Psoas muscle (tissue), 8 donors: Measurements from ENCODE around the gene IFT122. TPM values are rescaled to one million over a fixed set of nuclear protein-coding genes. Genes with fewer than 3 reads are reported as not detected.
A peak's percentile ranks its signal among the peaks of the same experiment; 100 is the strongest.
"Not testable (repeated sequence)": the region's sequence is repeated elsewhere in the genome, so short reads cannot be mapped to it uniquely, and the experiment has no call there.

ENCODE experiments used
- ATAC-seq, 4 donors: fragments of 200-7000 bp; cut with Tn5 transposase; one replicate each; pipeline ENCODE4 v1.9.1; 2020; ENCODE audit warnings: moderate library complexity in 3 of 4, mild to moderate bottlenecking in 2 of 4
- DNase-seq, 2 donors: peaks; one replicate each; pipeline ENCODE4 v3.0.0-alpha.2; 2020
- H3K27ac ChIP-seq: fragments of 200-600 bp; one replicate; pipeline ENCODE4 v1.8.0; 2022
- H3K27me3 ChIP-seq, 3 donors: fragments of 200-600 bp in 1 of 3; one replicate each; pipeline versions ENCODE4 v1.6.1 to v1.8.0; 2013 to 2022; ENCODE audit warnings: low read length in 2 of 3, mild to moderate bottlenecking in 2 of 3, moderate library complexity in 1 of 3; ENCODE audit not compliant: insufficient read depth in 3 of 3
- H3K36me3 ChIP-seq, 2 donors: fragments of 200-600 bp in 1 of 2; one replicate each; pipeline versions ENCODE4 v1.6.1 to v1.8.0; 2013 to 2022; ENCODE audit warnings: low read depth in 1 of 2, mild to moderate bottlenecking in 1 of 2, moderate library complexity in 1 of 2; ENCODE audit not compliant: insufficient read depth in 1 of 2
- H3K4me1 ChIP-seq: fragments of 200-600 bp; one replicate; pipeline ENCODE4 v1.8.0; 2022
- H3K4me3 ChIP-seq: fragments of 200-600 bp; one replicate; pipeline ENCODE4 v1.8.0; 2022; ENCODE audit warnings: mild to moderate bottlenecking
- H3K9me3 ChIP-seq: fragments of 200-600 bp; one replicate; pipeline ENCODE4 v1.8.0; 2022
- CTCF ChIP-seq: fragments of 200-600 bp; IDR thresholded peaks from one replicate; pipeline ENCODE4 v1.8.0; 2022; ENCODE audit warnings: antibody characterized with exemption
- WGBS, 3 donors: extraction: QIAGEN DNeasy Blood & Tissue Kit; methylation state at CpG; one replicate each; pipeline versions ENCODE4 v1.1.6 to v1.1.7; 2013; 5-methylcytosine and 5-hydroxymethylcytosine counted together
- intact Hi-C, 2 donors: fragments of 100-400 bp; cut with DNase I; formaldehyde crosslinking; loops; one replicate each; pipeline versions ENCODE4 v1.11.0 to v1.14.2; 2022
- polyA plus RNA-seq, 3 donors: library from polyadenylated mRNA; stranded (reverse); fragments of 200-250 nt; gene quantifications; one replicate each; pipeline ENCODE4 v1.2.3, GENCODE V29; 2013
- total RNA-seq, 4 donors: library from RNA; stranded (reverse); fragmentation: NEBNext Ultra II Directional in 2 of 4; extraction: Animal tissue kit (Norgen Biotek cat#: 25700) in 2 of 4; gene quantifications; one replicate each; pipeline versions ENCODE4 v1.2.1 to v1.2.4, GENCODE V29; 2021 to 2023
- donor health status: healthy with polysubstance abuse.
- donor health status: DM: no; HTN: no; CAD: no; lungs with moderate emphysema.
- donor health status: Bipolar disorder and iron deficiency.
- donor health status: healthy.
- donor health status: DM: yes; HTN: yes; CAD: no.
- donor health status: DM: no; HTN: no; CAD: no.
- donor health status: DM: no; HTN: no; CAD: no.
- donor health status: DM: yes; HTN: yes; CAD: no.

The IFT122 gene
- total and polyA plus RNA-seq, 7 donors: 2.3 to 7.3 (median 4.5) TPM

GRCh38 chr3:129543156-129543790 lies 103.2 kb downstream of the IFT122 start, which contains the start of gene H1-8:
Gene H1-8, plus strand, starts transcription at chr3:129543175. Its CDS starts 44 bp downstream, at chr3:129543219.
- H3K27ac ChIP-seq: no peak within 1 kb of the TSS
- ATAC-seq: no peak
- WGBS, 3 donors: 85 to 88% (median 87%) methylated on average over 16 of the region's 16 CpGs
- intact Hi-C loops: no loop called here
- DNase-seq: peak; percentile 1 to 37
- H3K4me1 ChIP-seq: no peaks in the 10 kb centered on the region
- TF ChIP-seq CTCF: no peak
- H3K4me3 ChIP-seq: no peak within 1 kb of the TSS
- no peaks in the 10 kb centered on the region for H3K27me3 ChIP-seq
- no peaks in the 10 kb centered on the region for H3K9me3 ChIP-seq
- H3K36me3 ChIP-seq: no peaks in the 10 kb centered on the region

- no peaks in the 10 kb centered on the region for H3K36me3 ChIP-seq
- TF ChIP-seq CTCF: no peak
- H3K27me3 ChIP-seq: no peaks in the 10 kb centered on the region
- peak in 1 of 2 donors; percentile 9 for DNase-seq
- H3K9me3 ChIP-seq: no peaks in the 10 kb centered on the region
- ATAC-seq: no peak
- WGBS, 3 donors: 85 to 89% (median 86%) methylated on average over 9 of the region's 9 CpGs
- H3K4me3 ChIP-seq: no peak overlapping the region
- intact Hi-C loops: no loop called here
- H3K27ac ChIP-seq: no peak overlapping the region
- H3K4me1 ChIP-seq: no peaks in the 10 kb centered on the region
Observed at GRCh38 chr3:129543999-129544398, 104.0 kb downstream of the IFT122 start.

- 90 to 97% (median 92%) methylated on average over 3 of the region's 3 CpGs for WGBS, 3 donors
- intact Hi-C loops, DNase-seq: not testable (repeated sequence)
Observed at GRCh38 chr3:129545951-129546350, 105.9 kb downstream of the IFT122 start.

GRCh38 chr3:129547241-129547640 lies 107.2 kb downstream of the IFT122 start:
- DNase-seq (peak; percentile 10 to 38), ATAC-seq (no peak)
- WGBS, 3 donors: 94 to 97% (median 96%) methylated on average over 17 to 24 of the region's 24 CpGs
- H3K4me3 ChIP-seq: no peak overlapping the region
- H3K27ac ChIP-seq: no peak overlapping the region
- H3K27me3 ChIP-seq: no peaks in the 10 kb centered on the region
- no peaks in the 10 kb centered on the region for H3K36me3 ChIP-seq
- no peak for TF ChIP-seq CTCF
- H3K4me1 ChIP-seq: no peaks in the 10 kb centered on the region
- intact Hi-C loops: no loop called here
- H3K9me3 ChIP-seq: no peaks in the 10 kb centered on the region

More at GRCh38 chr3:129545951-129546350, 105.9 kb downstream of the IFT122 start:
- H3K36me3 ChIP-seq, ATAC-seq, H3K27me3 ChIP-seq, H3K9me3 ChIP-seq, H3K27ac ChIP-seq, H3K4me1 ChIP-seq, H3K4me3 ChIP-seq: not testable (repeated sequence)

GRCh38 chr3:129548104-129548965 lies 108.3 kb downstream of the IFT122 start:
- Histone ChIP-seq H3K4me3 (no peak overlapping the region), H3K27ac (no peak overlapping the region), H3K4me1 (no peaks in the 10 kb centered on the region), H3K9me3 (no peaks in the 10 kb centered on the region), H3K36me3 (no peaks in the 10 kb centered on the region), H3K27me3 (no peaks in the 10 kb centered on the region)
- ATAC-seq: no peak
- 88 to 93% (median 89%) methylated on average over 19 of the region's 19 CpGs for WGBS, 3 donors
- intact Hi-C loops: no loop called here
- peak; percentile 8 to 42 for DNase-seq
- TF ChIP-seq CTCF: no peak
